Subcutaneous adipose tissue (tissue), 4 donors: ENCODE measurements around the gene MIXL1. TPM values are rescaled to one million over a fixed set of nuclear protein-coding genes. Genes with fewer than 3 reads are reported as not detected.

Experiments used
- CTCF ChIP-seq: fragments of 450-650 bp; IDR thresholded peaks from one replicate; pipeline ENCODE4 v1.5.1; 2016; ENCODE audit warnings: low read depth, mild to moderate bottlenecking, control low read depth, antibody characterized with exemption, moderate library complexity
- total RNA-seq, 4 donors: library from RNA; depleted of rRNA; stranded (reverse); fragments of >200 nt; gene quantifications; one replicate each; pipeline ENCODE4 v1.1.0, GENCODE V29; 2016

The MIXL1 gene
- total RNA-seq, 4 donors from 2014 or later: not detected

GRCh38 chr1:226233806-226234205 is 10.3 kb downstream of the MIXL1 start:
- no peak for TF ChIP-seq CTCF

- TF ChIP-seq CTCF: no peak
These were observed 13.4 kb downstream of the MIXL1 start for GRCh38 chr1:226236826-226237225.

- TF ChIP-seq CTCF: no peak
These were observed 16.0 kb downstream of the MIXL1 start for GRCh38 chr1:226239421-226239820.

GRCh38 chr1:226248091-226248490 is 24.6 kb downstream of the MIXL1 start:
- no peak for TF ChIP-seq CTCF

GRCh38 chr1:226248796-226249195 is 25.3 kb downstream of the MIXL1 start:
- TF ChIP-seq CTCF: no peak

- TF ChIP-seq CTCF: no peak
These were observed 27.0 kb downstream of the MIXL1 start for GRCh38 chr1:226250511-226250910.

- TF ChIP-seq CTCF: no peak
These were observed 30.5 kb downstream of the MIXL1 start for GRCh38 chr1:226253933-226254332.
